ENCODE measurements around the gene YEATS4. TPM values are rescaled to one million over a fixed set of nuclear protein-coding genes. Genes with fewer than 3 reads are reported as not detected.

Gene YEATS4
- total RNA-seq, 4 donors from 2014 or later = 4.4 to 32.2 (median 7.9) TPM

DNA sequence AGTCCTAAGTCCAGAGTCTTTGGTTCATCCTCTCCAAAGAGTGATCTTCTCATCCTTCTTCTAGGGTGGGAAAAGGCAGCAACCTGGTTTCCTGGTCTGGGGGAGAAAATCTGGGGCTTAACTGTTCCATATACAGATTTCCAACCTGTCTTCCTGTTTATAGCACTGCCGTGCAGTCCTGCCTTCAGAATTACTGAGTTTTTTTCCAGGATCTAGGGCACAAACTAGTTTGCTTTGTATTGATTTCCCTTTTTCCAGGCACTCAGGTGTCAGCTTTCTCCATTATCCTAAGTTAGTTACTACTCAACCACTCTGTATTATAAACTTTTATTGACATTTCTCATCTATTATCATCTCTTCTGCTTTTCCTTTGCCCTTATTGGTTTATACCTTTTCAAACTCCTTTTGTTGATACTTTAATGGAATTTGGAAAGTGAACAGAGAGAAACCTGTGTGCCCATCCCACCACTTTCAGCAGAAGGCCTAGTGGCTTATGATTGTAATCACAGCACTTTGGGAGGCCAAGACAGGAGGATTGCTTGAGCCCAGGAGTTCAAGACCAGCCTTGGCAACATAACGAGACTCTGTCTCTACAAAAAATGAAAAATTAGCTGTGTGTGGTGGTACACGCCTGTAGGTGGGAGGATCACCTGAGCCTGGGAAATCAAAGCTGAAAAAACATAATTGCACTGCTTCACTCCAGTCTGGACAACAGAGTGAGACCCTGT, 15.5 kb upstream of the YEATS4 start:
- H3K36me3 ChIP-seq = no peaks in the 10 kb centered on the region
- no peak for TF ChIP-seq POLR2AphosphoS5 (IDR thresholded peaks at IDR 0.05)
- no peak for TF ChIP-seq EP300 (IDR thresholded peaks at IDR 0.05; ENCODE audit: low read depth)
- no peak for TF ChIP-seq POLR2A (IDR thresholded peaks at IDR 0.05)
- TF ChIP-seq CTCF (IDR thresholded peaks at IDR 0.05) = no peak
- in situ Hi-C loops (cut with MboI; ENCODE audit: low pct_ligation_motif_present in 1 of 4, low pct_unique_long_range_greater_than_20kb in 1 of 4, low sequenced_read_pairs in 3 of 4) = no loop called here
- no peak overlapping the region for H3K27ac ChIP-seq
- intact Hi-C loops (cut with DNase I; ENCODE audit: low total_unique reads) = no loop called here
- DNase-seq = no peak
- WGBS, 2 donors (ENCODE audit: low coverage in 1 of 2) = 40 to 67% methylated on average over 2 to 3 of the region's 3 CpGs
- no peak overlapping the region for H3K4me3 ChIP-seq
- no peaks in the 10 kb centered on the region for H3K9me3 ChIP-seq
- peaks cover 0 to 18% (median 2%) of the 10 kb centered on the region in 4 donors for H3K4me1 ChIP-seq
- H3K27me3 ChIP-seq = no peaks in the 10 kb centered on the region

DNA sequence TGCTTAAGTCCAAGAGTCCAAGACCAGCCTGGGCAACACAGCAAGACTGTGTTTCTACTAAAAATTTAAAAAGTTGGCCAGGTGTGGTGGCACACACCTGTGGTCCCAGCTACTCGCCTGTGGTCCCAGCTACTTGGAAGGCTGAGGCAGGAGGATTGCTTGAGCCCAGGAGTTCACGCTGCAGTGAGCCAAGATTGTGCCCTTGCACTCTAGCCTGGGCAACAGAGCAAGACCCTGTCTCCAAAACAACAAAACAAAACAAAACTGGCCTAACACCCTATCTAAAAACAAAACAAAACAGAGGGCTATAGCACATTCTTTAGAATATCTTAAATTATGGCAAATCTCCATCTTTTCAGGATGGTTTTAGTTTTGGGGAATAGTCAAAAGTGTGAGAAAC, 14.5 kb upstream of the YEATS4 start:
- Histone ChIP-seq H3K27ac (no peak overlapping the region), H3K9me3 (no peaks in the 10 kb centered on the region), H3K4me3 (no peak overlapping the region), H3K27me3 (no peaks in the 10 kb centered on the region), H3K36me3 (no peaks in the 10 kb centered on the region), H3K4me1 (peaks cover 0 to 18% (median 2%) of the 10 kb centered on the region in 4 donors)
- in situ Hi-C loops (cut with MboI; ENCODE audit: low pct_ligation_motif_present in 1 of 4, low pct_unique_long_range_greater_than_20kb in 1 of 4, low sequenced_read_pairs in 3 of 4) = no loop called here
- intact Hi-C loops (cut with DNase I; ENCODE audit: low total_unique reads) = no loop called here
- WGBS, 2 donors (ENCODE audit: low coverage in 1 of 2) = 92% methylated on average over 2 of the region's 2 CpGs; no CpG with 5 or more reads in 1 of the 2 donors
- no peak for DNase-seq
- TF ChIP-seq POLR2A (IDR thresholded peaks at IDR 0.05) = no peak
- no peak for TF ChIP-seq CTCF (IDR thresholded peaks at IDR 0.05)
- TF ChIP-seq POLR2AphosphoS5 (IDR thresholded peaks at IDR 0.05) = no peak
- no peak for TF ChIP-seq EP300 (IDR thresholded peaks at IDR 0.05; ENCODE audit: low read depth)

DNA sequence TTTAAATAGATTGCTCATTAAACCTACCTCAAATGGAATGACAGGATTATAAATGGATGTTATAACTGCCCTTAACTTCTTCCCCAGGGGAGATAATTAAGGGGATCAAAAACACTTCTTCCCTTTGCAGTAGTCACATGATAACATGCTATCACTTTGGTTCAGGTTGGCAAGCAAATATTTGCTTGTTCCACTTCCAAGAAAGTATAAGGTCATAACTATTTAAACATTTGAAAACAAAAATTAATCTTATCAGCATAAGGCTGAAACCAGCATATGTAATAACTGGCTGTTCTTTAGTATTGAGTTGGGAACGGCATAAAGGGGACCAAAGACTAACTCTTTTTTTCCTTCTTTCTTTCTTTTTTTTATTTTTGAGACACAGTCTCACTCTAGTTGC, 13.8 kb upstream of the YEATS4 start:
- in situ Hi-C loops (cut with MboI; ENCODE audit: low pct_ligation_motif_present in 1 of 4, low pct_unique_long_range_greater_than_20kb in 1 of 4, low sequenced_read_pairs in 3 of 4) (no loop called here), intact Hi-C loops (cut with DNase I; ENCODE audit: low total_unique reads) (no loop called here)
- 50 to 58% methylated on average over 1 of the region's 1 CpG for WGBS, 2 donors (ENCODE audit: low coverage in 1 of 2)
- no peaks in the 10 kb centered on the region for H3K36me3 ChIP-seq
- no peaks in the 10 kb centered on the region for H3K27me3 ChIP-seq
- DNase-seq = no peak
- TF ChIP-seq EP300 (IDR thresholded peaks at IDR 0.05; ENCODE audit: low read depth) = no peak
- no peak for TF ChIP-seq POLR2AphosphoS5 (IDR thresholded peaks at IDR 0.05)
- no peak for TF ChIP-seq POLR2A (IDR thresholded peaks at IDR 0.05)
- no peak for TF ChIP-seq CTCF (IDR thresholded peaks at IDR 0.05)
- no peak overlapping the region for H3K27ac ChIP-seq
- no peaks in the 10 kb centered on the region for H3K9me3 ChIP-seq
- peaks cover 0 to 18% (median 2%) of the 10 kb centered on the region in 4 donors for H3K4me1 ChIP-seq
- H3K4me3 ChIP-seq = no peak overlapping the region

DNA sequence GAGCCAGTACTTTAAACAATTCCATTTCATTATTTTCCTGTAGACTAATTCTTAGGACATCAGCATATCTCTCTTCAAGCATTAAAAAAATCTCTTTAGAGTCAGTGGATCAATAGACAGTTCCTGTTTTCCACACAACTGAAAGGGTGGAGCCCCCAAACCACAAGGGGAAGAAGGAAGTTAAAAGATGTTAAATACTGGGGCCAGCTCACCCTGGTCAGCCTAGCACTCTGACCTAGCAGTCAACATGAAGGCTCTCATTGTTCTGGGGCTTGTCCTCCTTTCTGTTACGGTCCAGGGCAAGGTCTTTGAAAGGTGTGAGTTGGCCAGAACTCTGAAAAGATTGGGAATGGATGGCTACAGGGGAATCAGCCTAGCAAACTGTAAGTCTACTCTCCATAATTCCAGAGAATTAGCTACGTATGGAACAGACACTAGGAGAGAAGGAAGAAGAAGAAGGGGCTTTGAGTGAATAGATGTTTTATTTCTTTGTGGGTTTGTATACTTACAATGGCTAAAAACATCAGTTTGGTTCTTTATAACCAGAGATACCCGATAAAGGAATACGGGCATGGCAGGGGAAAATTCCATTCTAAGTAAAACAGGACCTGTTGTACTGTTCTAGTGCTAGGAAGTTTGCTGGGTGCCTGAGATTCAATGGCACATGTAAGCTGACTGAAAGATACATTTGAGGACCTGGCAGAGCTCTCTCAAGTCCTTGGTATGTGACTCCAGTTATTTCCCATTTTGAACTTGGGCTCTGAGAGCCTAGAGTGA, 11.2 kb upstream of the YEATS4 start, which contains the start of gene LYZ:
Gene LYZ, plus strand, starts transcription at position 220 of the 777 bp plus-strand sequence. Its CDS starts 28 bp downstream, at position 248.
- in situ Hi-C loops (cut with MboI; ENCODE audit: low pct_ligation_motif_present in 1 of 4, low pct_unique_long_range_greater_than_20kb in 1 of 4, low sequenced_read_pairs in 3 of 4) (no loop called here), intact Hi-C loops (cut with DNase I; ENCODE audit: low total_unique reads) (no loop called here)
- Histone ChIP-seq H3K27ac (peak within 1 kb of the TSS in 2 of 4 donors; percentile 22 to 38), H3K36me3 (no peaks in the 10 kb centered on the region), H3K9me3 (no peaks in the 10 kb centered on the region), H3K27me3 (no peaks in the 10 kb centered on the region), H3K4me1 (peaks cover 0 to 18% (median 2%) of the 10 kb centered on the region in 4 donors), H3K4me3 (no peak within 1 kb of the TSS)
- TF ChIP-seq CTCF (IDR thresholded peaks at IDR 0.05) (no peak), POLR2AphosphoS5 (IDR thresholded peaks at IDR 0.05) (peak in 2 of 3 donors; percentile 18 to 58), POLR2A (IDR thresholded peaks at IDR 0.05) (peak; percentile 30), EP300 (IDR thresholded peaks at IDR 0.05; ENCODE audit: low read depth) (no peak)
- DNase-seq = peak; percentile 20
- 81 to 89% methylated on average over 3 to 4 of the region's 4 CpGs for WGBS, 2 donors (ENCODE audit: low coverage in 1 of 2)

Measured in transverse colon (tissue), 4 donors.